ENCODE results near the gene NCF2. TPM values are rescaled to one million over a fixed set of nuclear protein-coding genes. Genes with fewer than 3 reads are reported as not detected.

NCF2 gene
- total RNA-seq, 1 donor from 2014 or later: 144 TPM

DNA sequence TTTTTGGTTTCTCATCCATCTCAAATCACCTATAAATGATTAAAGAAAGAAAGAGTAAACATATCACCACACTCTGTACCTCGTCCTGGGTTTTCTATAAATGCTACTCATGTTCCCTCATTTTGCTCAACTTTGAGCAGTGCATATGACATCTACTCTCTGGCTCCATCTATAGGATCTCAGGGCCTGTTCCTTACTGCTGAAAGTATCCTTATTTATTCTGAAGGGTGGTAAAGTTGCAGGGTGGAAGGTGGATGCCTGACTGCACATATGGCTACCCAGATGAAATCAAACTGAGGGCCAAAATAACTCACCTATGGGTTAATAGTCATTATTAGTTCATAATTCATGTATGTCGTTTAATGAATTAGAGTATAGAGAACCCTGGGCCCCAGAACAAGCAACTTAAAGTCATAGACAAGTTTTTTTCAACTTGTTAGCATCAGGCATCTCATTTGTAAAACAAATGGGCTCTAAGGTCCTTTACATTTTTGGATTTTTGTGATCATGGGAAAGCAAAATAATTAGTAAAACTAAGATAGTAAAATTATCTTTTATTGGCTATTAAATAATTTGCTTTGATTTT lies 46.5 kb downstream of the NCF2 start:
- intact Hi-C loops (cut with DNase I): no loop called here

DNA sequence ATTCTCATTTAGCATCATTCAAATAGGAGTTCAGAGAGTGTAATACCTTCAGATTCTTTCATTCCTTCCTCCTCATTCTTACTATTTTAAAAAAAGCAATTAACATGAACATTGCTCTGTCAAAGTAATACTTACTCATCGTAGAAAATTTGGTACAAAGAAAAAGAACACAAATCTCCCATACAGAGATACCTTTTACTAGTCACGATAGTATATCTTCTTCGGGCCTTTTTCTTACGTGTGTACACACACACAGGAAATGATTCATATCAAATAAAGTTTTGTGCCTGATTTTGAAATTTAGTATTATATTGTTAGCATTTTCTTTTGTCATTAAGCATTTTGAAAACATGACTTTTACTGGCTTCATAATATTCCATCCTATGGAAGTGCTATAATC lies 52.9 kb downstream of the NCF2 start:
- intact Hi-C loops (cut with DNase I): no loop called here

More for the DNA sequence above, 46.5 kb downstream of the NCF2 start:
- H3K27me3 ChIP-seq: no peaks in the 10 kb centered on the region
- no peak overlapping the region for H3K4me3 ChIP-seq
- ATAC-seq: peak; percentile 90
- no peak for DNase-seq
- H3K27ac ChIP-seq: no peak overlapping the region
- no peaks in the 10 kb centered on the region for H3K9me3 ChIP-seq
- TF ChIP-seq, protein P1, sequence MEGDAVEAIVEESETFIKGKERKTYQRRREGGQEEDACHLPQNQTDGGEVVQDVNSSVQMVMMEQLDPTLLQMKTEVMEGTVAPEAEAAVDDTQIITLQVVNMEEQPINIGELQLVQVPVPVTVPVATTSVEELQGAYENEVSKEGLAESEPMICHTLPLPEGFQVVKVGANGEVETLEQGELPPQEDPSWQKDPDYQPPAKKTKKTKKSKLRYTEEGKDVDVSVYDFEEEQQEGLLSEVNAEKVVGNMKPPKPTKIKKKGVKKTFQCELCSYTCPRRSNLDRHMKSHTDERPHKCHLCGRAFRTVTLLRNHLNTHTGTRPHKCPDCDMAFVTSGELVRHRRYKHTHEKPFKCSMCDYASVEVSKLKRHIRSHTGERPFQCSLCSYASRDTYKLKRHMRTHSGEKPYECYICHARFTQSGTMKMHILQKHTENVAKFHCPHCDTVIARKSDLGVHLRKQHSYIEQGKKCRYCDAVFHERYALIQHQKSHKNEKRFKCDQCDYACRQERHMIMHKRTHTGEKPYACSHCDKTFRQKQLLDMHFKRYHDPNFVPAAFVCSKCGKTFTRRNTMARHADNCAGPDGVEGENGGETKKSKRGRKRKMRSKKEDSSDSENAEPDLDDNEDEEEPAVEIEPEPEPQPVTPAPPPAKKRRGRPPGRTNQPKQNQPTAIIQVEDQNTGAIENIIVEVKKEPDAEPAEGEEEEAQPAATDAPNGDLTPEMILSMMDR (IDR thresholded peaks at IDR 0.05): peak; percentile 60
- H3K4me1 ChIP-seq: no peaks in the 10 kb centered on the region
- peaks cover 91% of the 10 kb centered on the region for H3K36me3 ChIP-seq

DNA sequence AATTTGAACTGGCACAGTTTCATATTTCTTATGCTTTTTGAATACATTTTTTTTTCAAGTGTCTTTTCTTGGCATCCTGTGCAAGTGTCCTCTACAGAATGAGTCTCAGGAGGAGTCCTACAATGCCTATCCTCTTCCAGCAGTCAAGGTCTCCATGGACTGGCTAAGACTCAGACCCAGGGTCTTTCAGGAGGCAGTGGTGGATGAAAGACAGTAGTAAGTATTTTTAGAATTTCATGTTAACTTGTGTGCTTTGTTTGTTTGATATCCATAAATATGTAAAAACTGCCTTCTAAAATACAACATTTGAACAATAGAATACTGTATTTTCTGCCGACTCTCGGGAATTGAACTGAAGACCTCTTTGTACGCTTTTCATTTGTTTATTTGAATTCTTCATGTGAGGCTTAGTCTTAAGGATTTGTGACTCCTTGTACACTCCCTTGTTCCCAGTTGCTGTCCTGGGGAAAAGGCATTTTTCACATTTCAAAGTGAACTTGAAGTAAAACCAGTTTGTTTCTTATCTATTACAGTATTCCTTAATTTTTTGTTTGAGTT lies 56.6 kb downstream of the NCF2 start:
- Histone ChIP-seq H3K4me1 (no peaks in the 10 kb centered on the region), H3K9me3 (no peaks in the 10 kb centered on the region), H3K27me3 (no peaks in the 10 kb centered on the region), H3K4me3 (no peak overlapping the region), H3K36me3 (peaks cover 100% of the 10 kb centered on the region), H3K27ac (no peak overlapping the region)
- ATAC-seq (no peak), DNase-seq (no peak)
- intact Hi-C loops (cut with DNase I): no loop called here
- TF ChIP-seq, protein P1 (IDR thresholded peaks at IDR 0.05): no peak

More for the DNA sequence above, 52.9 kb downstream of the NCF2 start:
- H3K4me1 ChIP-seq: no peaks in the 10 kb centered on the region
- TF ChIP-seq, protein P1 (IDR thresholded peaks at IDR 0.05): no peak
- H3K27ac ChIP-seq: no peak overlapping the region
- no peak for DNase-seq
- H3K4me3 ChIP-seq: no peak overlapping the region
- H3K36me3 ChIP-seq: peaks cover 99% of the 10 kb centered on the region
- H3K27me3 ChIP-seq: no peaks in the 10 kb centered on the region
- ATAC-seq: no peak
- no peaks in the 10 kb centered on the region for H3K9me3 ChIP-seq

DNA sequence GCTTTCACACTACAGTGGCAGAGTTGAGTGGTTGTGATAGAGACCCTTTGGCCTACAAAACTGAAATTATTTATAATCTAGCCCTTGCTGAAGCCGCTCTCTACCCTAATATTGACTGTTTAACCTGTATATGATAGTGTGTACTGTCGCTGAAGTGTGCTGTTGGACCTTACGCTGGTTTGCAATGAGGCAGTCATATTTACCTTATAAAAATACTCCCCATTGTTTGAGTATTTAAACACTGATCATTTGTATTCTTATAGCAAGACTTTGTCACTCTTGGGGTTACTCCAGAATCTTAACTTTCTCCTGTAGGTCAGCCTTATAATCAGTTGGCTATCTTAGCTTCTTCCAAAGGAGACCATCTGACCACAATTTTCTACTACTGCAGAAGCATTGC lies 61.7 kb downstream of the NCF2 start:
- H3K4me3 ChIP-seq: no peak overlapping the region
- H3K4me1 ChIP-seq: no peaks in the 10 kb centered on the region
- no peak overlapping the region for H3K27ac ChIP-seq
- no peaks in the 10 kb centered on the region for H3K9me3 ChIP-seq
- intact Hi-C loops (cut with DNase I): no loop called here
- DNase-seq (no peak), ATAC-seq (no peak)
- H3K36me3 ChIP-seq: peaks cover 80% of the 10 kb centered on the region
- no peaks in the 10 kb centered on the region for H3K27me3 ChIP-seq
- TF ChIP-seq, protein P1 (IDR thresholded peaks at IDR 0.05): no peak

DNA sequence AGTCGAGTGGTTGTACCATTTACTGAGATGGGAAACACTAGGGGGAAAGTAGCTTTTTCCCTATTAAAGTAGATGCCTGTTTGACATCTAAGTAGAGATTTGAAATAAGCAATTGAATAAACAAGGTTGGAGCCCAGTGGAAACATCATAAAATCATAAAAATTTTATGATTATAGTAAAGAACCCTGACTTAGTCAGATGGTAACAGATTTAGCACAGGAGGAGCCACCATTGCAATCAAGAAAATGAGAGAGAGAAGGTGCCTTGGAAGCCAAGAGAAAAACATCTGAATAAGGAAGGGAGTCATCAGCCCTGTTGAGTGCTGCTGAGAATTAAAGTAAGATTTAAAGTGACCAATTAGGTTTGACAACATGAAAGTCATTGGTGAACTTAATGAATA lies 68.2 kb downstream of the NCF2 start:
- DNase-seq: no peak
- Histone ChIP-seq H3K9me3 (no peaks in the 10 kb centered on the region), H3K27me3 (no peaks in the 10 kb centered on the region), H3K27ac (no peak overlapping the region), H3K4me1 (no peaks in the 10 kb centered on the region), H3K4me3 (no peak overlapping the region), H3K36me3 (peaks cover 55% of the 10 kb centered on the region)
- ATAC-seq: no peak
- TF ChIP-seq, protein P1 (IDR thresholded peaks at IDR 0.05): no peak
- intact Hi-C loops (cut with DNase I): no loop called here

Measured in upper lobe of right lung (tissue), 1 donor.